COLO668 (cell line): Measurements from ENCODE around the gene THAP8.
A peak's percentile ranks its signal among the peaks of the same experiment; 100 is the strongest.

Source experiments
- DNase-seq: peaks from one replicate; lab custom pipeline; 2025; ENCODE audit not compliant: unreplicated experiment; lab: John Stamatoyannopoulos, UW

The THAP8 gene

GRCh38 chr19:36030264-36031148 is 23.6 kb downstream of the THAP8 start:
- DNase-seq: no peak

GRCh38 chr19:36028313-36029041 is 25.6 kb downstream of the THAP8 start:
- no peak for DNase-seq

GRCh38 chr19:36027696-36028095 is 26.4 kb downstream of the THAP8 start:
- no peak for DNase-seq

- DNase-seq: no peak
Measured at GRCh38 chr19:36026091-36026876, 27.8 kb downstream of the THAP8 start.

GRCh38 chr19:36025541-36025940 is 28.5 kb downstream of the THAP8 start:
- no peak for DNase-seq

GRCh38 chr19:36023432-36023831 is 30.7 kb downstream of the THAP8 start:
- no peak for DNase-seq

- no peak for DNase-seq
Measured at GRCh38 chr19:36019061-36019670, 34.9 kb downstream of the THAP8 start.

GRCh38 chr19:36014012-36014924 is 39.8 kb downstream of the THAP8 start, which contains the start of gene ALKBH6:
TSS of gene ALKBH6 (minus strand) at chr19:36014213. CDS start at chr19:36013397, 816 bp downstream.
- peak; percentile 99 for DNase-seq

GRCh38 chr19:36013280-36014011 is 40.6 kb downstream of the THAP8 start:
- no peak for DNase-seq

GRCh38 chr19:36010402-36010801 is 43.7 kb downstream of the THAP8 start:
- DNase-seq: no peak

GRCh38 chr19:36009633-36010379 is 44.3 kb downstream of the THAP8 start:
- DNase-seq: no peak

- DNase-seq: peak; percentile 84
Measured at GRCh38 chr19:36009220-36009619, 44.9 kb downstream of the THAP8 start.

GRCh38 chr19:36008336-36008978 is 45.6 kb downstream of the THAP8 start, which contains the start of gene SYNE4:
TSS of gene SYNE4 (minus strand) at chr19:36008813. CDS start at chr19:36008681, 132 bp downstream.
- peak; percentile 50 for DNase-seq

GRCh38 chr19:36006955-36007354 is 47.1 kb downstream of the THAP8 start:
- no peak for DNase-seq

- no peak for DNase-seq
Measured at GRCh38 chr19:36003284-36003683, 50.8 kb downstream of the THAP8 start.

- no peak for DNase-seq
Measured at GRCh38 chr19:36001605-36002004, 52.5 kb downstream of the THAP8 start.

GRCh38 chr19:35996777-35997176 is 57.3 kb downstream of the THAP8 start:
- no peak for DNase-seq
